HG03575 (cell line): ENCODE results near the gene SPCS2.
"Not testable (repeated sequence)": the region's sequence is repeated elsewhere in the genome, so short reads cannot be mapped to it uniquely, and the experiment has no call there.

Experiments used
- ATAC-seq: cut with Tn5 transposase; IDR thresholded peaks from one replicate; pipeline ENCODE4 v1.9.1; 2021; ENCODE audit not compliant: unreplicated experiment, insufficient number of reproducible peaks, low FRiP score; ENCODE audit errors: extremely low read depth

Gene SPCS2

DNA sequence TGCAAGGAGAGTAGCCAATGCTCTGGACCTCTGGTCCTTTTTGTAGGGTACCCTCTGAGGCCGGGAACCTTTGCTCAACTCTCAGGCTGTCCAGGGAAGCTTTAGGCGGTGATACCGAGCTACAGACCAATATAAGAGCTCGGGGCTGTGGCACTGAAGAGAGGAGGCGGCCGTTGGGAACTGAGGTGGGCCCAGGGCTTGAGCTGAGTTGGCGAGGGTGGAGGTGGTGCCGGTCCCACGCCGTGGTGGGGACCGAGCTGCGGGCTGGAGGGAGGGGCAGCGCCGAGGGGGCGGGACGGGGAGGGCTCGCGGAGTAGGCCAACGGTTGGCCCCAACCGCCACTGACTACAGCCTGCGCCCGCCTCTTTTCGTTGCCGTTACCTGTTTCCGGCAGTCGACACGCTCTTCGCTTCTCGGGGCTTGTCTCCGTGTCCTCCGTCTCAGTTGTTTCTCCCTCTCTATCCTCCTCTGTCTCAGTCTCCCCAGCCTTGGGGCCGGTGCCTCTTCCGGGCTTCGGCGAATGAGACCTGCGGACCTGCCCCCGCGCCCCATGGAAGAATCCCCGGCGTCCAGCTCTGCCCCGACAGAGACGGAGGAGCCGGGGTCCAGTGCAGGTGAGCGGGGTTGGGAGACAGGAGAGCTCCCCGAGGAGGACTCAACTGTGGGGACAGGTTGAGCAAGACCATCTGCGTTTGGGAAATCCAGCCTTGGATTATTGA, 39.6 kb downstream of the SPCS2 start, which contains the start of gene NEU3:
Gene NEU3, plus strand, starts transcription at position 393 of the 719 bp plus-strand sequence. Its CDS starts 128 bp downstream, at position 521.
- ATAC-seq: no peak

DNA sequence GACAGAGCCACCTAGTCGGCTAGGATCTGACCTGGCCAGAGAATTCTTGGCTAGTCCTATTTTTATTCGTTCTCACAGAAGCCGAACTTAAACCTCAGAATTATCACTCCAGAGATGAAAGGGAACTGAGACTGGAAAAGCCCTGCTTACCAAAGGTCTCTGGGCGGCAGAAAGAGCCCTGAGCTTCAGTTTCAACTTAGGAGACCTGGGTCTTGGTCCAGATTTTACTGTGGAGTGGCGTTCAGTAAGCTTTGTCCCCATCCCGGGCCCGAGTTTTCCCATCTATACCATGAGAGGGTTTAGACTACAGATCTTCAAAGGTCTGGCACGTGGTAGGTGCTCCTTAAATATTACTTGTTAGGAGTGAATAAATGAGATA, 40.2 kb downstream of the SPCS2 start:
- ATAC-seq: no peak

DNA sequence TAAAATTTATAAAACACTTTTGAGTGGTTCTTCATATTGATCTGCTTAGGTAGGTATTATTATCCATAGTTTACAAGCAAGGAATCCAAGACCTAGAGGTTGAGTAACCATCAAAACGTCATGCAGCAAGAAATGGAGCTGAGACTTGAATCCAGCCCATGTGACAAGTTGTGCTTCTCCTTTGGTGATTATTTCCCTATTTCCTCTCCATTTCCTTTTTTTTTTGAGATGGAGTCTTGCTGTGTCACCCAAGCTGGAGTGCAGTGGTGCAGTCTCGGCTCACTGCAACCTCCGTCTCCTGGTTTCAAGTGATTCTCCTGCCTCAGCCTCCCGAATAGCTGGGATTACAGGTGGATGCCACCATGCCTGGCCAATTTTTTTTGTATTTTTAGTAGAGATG, 41.1 kb downstream of the SPCS2 start:
- ATAC-seq: not testable (repeated sequence)

DNA sequence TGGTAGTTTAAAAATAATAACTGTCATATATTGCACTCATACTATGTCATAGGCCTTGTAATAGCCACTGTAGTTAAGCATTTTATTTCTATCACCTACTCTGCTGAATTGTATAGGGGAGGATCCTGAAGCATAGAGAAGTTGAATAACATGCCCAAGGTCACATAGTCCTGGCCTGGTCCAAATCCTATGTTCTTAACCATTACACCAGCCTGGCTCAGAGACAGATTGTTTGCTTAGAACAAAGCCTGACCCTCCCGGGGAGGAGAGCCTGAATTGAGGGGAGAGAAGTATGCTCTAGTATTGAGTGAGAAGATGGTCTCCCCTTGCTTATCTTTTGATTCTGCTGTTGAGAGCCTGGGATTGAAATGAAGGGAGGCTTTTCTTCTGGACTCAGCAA, 41.9 kb downstream of the SPCS2 start:
- ATAC-seq: no peak

DNA sequence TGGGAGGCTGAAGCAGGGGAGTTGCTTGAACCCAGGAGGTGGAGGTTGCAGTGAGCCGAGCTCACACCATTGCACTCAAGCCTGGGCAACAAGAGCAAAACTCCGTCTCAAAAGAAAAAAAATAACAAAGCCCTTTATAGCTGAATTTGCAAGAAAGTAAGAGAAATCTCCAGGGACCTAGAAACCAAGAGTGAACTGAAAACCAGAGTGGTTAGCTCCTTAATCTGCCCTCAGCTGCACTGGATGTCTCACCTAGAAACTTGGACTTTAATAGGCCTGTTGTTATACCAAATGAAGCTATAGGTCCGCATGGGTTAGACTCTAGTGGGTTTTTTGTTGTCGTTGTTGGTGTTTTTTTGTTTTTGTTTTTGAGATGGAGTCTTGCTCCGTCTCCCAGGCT, 43.8 kb downstream of the SPCS2 start:
- ATAC-seq: no peak

DNA sequence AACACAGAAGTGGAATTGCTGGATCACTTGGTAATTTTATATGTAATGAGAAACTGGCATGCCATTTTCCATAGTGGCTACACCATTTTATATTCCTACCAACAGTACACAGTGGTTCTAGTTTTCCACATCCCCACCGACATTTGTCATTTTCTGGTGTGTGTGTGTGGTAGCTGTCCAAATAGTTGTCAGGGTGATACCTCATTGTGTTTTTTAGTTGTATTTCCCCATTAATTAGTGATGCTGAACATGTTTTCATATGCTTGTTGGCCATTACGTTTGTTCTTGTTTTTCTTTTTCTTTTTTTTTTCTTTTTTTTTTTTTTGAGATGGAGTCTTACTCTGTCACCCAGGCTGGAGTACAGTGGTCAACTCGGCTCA, 51.9 kb downstream of the SPCS2 start:
- no peak for ATAC-seq

DNA sequence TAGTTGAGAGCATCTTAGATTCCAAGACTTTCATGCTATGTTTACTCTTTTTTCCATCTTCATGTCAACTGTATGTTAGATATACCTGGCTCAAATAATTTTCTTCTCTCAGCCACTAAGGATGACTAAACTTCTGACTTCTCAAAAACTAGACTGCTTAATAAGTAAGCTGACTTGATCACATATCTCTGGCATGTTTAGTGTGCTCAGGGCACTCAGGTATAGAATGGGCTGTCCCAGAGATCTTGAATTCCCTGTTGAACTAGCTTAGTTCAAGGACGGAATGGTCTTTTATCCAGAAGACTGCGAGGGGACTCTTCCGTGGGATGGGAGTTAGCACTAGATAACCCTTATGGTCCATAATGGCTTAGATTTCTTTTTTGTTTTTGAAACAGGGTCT, 52.6 kb downstream of the SPCS2 start:
- ATAC-seq: no peak

DNA sequence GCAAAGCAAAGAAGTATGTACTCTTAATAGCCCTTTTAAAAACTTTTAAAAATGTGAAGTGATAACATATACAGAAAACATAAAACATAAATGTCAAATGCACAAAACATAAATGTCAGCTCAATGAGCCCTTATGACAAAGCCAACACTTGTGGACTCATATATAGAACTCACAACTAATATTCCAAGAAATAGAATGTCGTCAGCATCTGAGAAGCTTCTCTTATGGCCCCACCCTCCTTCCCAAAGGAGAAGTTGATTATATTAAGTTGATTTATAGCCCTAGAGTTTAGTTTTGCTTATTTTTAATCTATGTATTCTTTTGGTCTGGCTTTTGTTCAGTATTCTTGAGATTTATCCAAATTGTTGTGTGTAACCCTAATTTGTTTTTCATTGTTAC, 53.5 kb downstream of the SPCS2 start:
- no peak for ATAC-seq

DNA sequence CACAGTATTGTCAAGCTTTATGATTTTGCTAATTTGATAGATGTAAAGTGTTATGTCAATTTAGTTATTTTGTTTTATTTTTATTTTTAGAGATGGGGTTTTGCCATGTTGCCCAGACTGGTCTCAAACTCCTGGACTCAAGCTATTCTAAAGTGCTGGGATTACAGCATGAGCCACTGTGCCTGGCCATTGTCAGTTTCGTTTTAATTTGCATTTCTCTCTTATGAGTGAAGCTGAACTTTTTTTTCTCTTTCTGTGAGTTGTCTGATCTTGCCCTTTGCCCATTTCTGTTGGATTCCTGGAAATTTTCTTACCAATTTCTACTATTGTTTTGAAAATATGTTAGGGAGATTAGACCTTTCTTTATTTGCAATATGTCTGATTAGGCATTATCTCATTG, 55.1 kb downstream of the SPCS2 start:
- no peak for ATAC-seq

DNA sequence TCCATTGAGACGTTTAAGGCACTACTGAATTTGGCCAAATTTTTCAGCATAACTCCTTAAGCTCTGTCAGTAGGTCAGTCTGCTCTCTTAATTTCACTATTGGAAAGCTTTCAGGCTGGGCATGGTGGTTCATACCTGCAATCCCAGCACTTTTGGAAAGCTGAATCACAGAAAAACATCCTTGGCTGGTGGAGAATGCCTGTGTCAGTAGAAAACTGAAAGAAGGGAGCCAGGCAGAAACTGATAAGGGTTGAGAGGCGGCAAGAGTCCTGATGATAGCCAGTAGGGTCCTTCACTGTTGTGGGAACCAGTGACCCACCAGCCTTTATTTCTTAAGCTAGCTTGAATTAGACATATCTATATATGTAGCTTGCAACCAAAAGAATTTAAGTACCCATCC, 62.3 kb downstream of the SPCS2 start:
- no peak for ATAC-seq

DNA sequence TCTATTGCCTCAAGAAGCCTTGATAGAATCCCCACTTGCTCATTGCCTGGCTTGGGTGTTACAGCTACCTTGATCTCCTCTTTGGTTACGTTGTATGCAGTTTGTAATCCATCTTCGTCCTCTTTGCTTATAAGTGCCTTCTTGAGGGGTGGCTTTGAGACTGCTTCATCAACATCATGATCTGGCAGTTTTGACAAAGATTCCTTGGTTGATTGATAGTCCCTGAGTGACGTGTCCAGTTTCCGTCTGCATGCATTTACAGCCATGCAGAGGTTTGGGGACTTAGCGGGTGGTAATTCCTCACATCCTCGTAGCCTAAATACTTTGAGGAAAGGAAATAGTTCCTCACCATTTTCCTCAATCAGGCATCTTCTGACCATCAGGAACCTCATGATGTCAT, 62.8 kb downstream of the SPCS2 start:
- no peak for ATAC-seq

DNA sequence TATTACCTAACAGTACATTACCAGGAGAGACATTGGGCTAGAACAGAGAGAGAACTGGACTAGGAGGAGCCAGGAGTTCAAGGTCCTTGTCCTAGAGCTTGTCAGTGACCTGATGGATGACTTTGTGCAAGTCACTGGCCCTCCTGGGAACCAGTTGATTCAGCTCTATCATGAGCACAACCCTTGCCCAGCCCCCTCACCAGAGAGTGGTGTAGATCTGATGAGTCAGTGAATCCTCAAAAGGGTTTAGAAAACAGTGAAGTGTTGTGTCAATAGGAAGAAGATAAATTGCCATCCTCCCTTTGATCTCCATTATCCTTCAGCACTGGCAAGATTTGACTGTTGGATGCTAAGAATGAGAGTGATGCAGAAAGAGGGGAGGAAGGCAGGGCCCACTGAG, 64.0 kb downstream of the SPCS2 start:
- no peak for ATAC-seq

DNA sequence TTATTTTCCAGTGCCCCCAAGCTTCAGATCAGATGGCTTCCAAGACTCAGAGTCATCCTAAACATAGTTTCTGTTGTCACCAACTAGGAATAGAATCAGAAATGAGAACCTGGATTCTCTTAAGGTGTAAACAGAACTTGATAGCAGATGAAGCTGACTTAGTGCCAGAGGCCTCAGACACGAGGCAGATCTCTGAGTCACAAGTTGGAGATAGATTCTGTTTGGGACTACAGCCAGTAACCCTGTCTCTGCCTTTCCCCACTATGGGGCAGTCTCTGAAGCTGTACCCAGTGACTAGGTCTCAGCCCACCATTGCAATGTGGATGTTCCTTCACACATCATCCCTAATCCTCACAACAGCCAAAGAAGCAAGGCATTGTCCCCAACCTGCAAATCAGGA, 65.1 kb downstream of the SPCS2 start:
- no peak for ATAC-seq

DNA sequence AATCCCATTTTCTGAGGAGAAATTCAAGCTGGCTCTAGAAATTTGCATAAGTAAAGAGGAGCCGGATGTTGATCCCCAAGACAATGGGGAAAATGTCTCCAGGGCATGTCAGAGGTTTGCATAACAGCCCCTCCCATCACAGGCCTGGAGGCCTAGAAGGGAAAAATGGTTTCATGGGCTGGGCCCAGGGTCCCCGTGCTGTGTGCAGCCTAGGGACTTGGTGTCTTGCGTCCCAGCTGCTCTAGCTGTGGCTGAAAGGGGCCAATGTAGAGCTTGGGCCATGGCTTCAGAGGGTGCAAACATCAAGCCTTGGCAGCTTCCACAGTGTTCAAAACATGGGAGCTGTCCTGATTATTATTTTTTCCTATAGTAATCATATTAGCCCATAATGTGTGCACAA, 70.1 kb downstream of the SPCS2 start:
- not testable (repeated sequence) for ATAC-seq

DNA sequence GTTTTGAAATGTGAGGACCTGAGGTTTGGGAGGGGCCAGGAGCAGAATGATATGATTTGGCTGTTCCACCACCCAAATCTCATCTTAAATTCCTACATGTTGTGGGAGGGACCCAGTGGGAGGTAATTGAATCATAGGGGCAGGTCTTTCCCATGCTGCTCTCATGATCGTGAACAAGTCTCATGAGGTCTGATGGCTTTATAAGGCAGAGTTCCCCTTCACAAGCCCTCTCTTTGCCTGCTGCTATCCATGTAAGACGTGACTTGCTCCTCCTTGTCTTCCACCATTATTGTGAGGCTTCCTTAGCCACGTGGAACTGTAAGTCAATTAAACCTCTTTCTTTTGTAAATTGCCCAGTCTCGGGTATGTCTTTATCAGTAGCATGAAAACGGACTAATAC, 71.3 kb downstream of the SPCS2 start:
- not testable (repeated sequence) for ATAC-seq

DNA sequence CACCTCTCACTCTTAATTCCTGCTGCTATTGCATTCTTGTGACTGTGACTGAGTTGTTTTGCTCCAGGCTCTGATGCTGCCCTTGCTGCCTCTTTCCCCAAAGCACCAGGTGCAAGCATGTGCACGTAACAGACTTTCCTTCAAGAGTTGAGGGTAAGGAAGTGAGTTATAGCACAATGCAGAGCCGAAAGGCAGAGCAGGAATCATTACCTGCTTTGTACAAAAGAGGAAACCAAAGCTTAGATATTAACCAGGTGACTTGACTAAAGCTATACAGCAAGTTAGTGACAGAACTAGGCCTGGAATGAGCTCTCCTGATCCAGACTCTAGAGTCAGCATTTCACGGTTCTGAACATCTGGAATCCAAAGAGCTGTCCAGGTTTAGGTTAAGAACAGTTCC, 73.2 kb downstream of the SPCS2 start:
- ATAC-seq: no peak

DNA sequence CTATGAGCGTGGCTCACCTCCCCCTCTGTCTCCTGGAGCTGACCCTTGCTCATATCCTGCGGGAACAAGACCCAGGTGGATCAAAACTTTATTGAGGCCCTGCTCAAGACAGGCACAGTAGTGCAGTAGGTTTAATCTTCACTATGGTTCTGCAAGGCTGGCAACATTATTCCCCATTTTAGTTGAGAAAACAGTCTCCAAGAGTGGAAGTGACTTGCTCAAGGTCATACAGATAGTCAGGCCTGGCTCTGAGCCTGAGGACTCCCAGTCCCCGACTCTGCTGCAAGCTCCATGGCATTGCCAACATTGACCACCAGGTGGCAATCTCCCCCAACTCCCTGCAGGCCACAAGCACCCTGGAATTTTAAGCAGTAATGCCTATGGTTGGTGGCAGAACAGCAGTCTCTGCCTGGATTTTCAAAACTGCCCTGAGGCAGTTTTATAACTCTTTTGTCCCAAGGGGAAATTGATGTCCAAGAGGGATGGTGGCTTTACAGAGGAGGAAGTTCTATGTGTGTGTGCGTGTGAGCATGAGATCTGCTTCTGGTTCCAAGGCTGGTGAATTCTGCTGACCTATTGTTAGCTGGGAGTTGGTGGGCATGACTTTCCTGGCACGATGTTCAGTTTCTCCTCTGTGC, 73.8 kb downstream of the SPCS2 start:
- no peak for ATAC-seq

DNA sequence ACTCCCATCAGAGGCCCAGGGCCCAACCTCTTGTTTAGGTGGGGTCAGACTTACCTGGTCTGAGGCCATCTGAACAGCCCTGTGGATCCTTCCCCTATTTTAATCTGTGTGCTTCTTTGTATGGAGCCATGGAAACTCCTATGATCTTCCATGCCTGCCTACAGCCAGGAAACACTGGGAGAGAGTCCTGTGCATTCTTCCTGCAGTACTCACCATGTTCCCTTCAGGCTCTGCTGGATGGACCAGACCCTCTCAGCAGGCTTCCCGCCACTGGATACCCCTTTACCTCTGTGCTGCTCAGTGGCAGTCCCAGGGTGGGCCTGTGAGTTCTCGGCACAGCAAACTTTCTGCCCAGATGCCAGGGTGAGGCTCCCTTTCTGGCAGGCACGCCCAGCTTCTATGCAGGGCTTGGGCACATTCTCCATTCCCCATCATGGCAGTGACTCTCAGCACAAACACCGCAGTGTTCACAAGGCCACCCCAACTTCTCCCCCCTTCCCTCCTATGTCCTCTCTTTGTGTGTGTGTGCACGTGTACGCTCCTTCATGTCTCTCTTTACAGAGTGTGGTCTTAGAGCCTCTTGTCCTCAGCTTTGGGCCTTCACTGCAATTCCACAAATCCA, 74.5 kb downstream of the SPCS2 start:
- ATAC-seq: no peak

DNA sequence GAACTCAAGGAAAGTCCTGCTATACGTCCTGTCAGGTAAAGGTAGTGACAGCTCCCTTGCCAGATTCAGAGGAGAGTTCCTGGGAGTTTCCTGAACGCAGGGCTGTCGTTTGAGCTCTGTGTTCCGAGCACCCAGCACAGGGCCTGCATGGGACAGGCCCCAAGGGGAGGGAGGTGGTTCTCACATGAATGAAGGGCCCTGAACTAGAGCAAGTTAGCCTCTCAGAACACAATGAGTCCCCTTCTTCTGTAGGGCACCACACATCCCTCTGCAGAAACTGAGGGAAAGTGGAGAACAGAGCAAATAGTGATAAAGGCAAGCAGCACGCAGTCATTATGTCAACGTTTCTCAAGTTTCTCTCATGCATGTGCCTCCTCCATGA, 75.0 kb downstream of the SPCS2 start:
- no peak for ATAC-seq

DNA sequence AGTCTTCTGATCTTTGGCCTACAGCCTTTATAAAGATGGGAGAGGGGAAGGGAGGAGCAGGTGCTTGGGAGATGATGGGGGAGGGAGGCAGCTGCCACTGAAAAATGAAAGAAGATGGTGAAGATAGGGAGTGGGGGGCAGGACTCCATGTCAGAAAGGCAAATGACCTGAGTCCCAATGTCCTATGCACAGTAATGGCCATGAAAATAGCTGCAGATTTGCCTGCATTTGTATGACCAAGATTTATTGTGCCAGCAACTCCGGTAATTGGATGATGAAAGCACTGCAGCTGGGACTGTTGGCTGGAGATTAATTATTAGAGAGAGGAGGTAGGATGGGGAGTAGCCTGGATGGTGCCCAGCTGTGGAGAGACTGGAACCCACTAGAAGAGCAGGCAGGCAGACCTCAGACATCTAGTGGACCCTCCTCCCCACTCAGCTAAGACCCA, 75.7 kb downstream of the SPCS2 start:
- no peak for ATAC-seq
